Tibial nerve (tissue), 4 donors: Measurements from ENCODE around the gene PPP2R2C. TPM values are rescaled to one million over a fixed set of nuclear protein-coding genes. Genes with fewer than 3 reads are reported as not detected.

ENCODE experiments used
- DNase-seq, 2 donors: peaks; one replicate each; pipeline ENCODE4 v3.0.0-alpha.2; 2019; ENCODE audit warnings: low spot score in 2 of 2
- H3K27ac ChIP-seq, 4 donors: fragments of 200-600 bp; sonication (generic) in 3 of 4; one replicate each; pipeline ENCODE4 v1.5.1; 2017 to 2019; ENCODE audit warnings: mild to moderate bottlenecking in 1 of 4
- H3K27me3 ChIP-seq, 2 donors: fragments of 200-600 bp; sonication (generic) in 1 of 2; one replicate each; pipeline versions ENCODE4 v1.5.1 to v1.6.0; 2017 to 2019
- H3K36me3 ChIP-seq, 3 donors: fragments of 200-600 bp; sonication (generic); one replicate each; pipeline ENCODE4 v1.5.1; 2018 to 2019
- H3K4me1 ChIP-seq, 4 donors: fragments of 200-600 bp; sonication (generic) in 3 of 4; one replicate each; pipeline ENCODE4 v1.5.1; 2017 to 2019
- H3K4me3 ChIP-seq, 4 donors: fragments of 200-600 bp; sonication (generic) in 3 of 4; one replicate each; pipeline ENCODE4 v1.5.1; 2017 to 2019; ENCODE audit warnings: mild to moderate bottlenecking in 1 of 4, moderate library complexity in 1 of 4
- H3K9me3 ChIP-seq, 4 donors: fragments of 200-600 bp; sonication (generic) in 3 of 4; one replicate each; pipeline ENCODE4 v1.5.1; 2017 to 2019
- CTCF ChIP-seq, 5 experiments: fragments of 200-600 bp in 3 of 5; fragments of 450-650 bp in 2 of 5; sonication (generic) in 3 of 5; IDR thresholded peaks; one replicate each; pipeline ENCODE4 v1.5.1; 2016 to 2019; ENCODE audit warnings: antibody characterized with exemption in 5 of 5, mild to moderate bottlenecking in 3 of 5, moderate library complexity in 2 of 5
- EP300 ChIP-seq, 2 donors: sonication (generic); formaldehyde crosslinking; IDR thresholded peaks; one replicate each; pipeline ENCODE4 v1.6.1; 2017; ENCODE audit warnings: antibody characterized with exemption in 2 of 2, mild to moderate bottlenecking in 1 of 2
- POLR2A ChIP-seq, 2 donors: fragments of 450-650 bp; IDR thresholded peaks; one replicate each; pipeline ENCODE4 v1.6.1; 2017; ENCODE audit warnings: antibody characterized with exemption in 2 of 2, mild to moderate bottlenecking in 2 of 2, moderate library complexity in 2 of 2
- WGBS, 2 donors: methylation state at CpG; one replicate each; pipeline ENCODE4 v1.1.5; 2018; 5-methylcytosine and 5-hydroxymethylcytosine counted together
- total RNA-seq, 4 donors: library from RNA; depleted of rRNA; stranded (reverse); fragments of >200 nt; gene quantifications; one replicate each; pipeline ENCODE4 v1.1.0, GENCODE V29; 2016

Gene PPP2R2C
- total RNA-seq, 4 donors from 2014 or later = under 0.01 to 0.66 (median 0.42) TPM; not detected in 1

- H3K9me3 ChIP-seq = peaks cover 0 to 52% (median 9%) of the 10 kb centered on the region in 4 donors
- no peak overlapping the region for H3K4me3 ChIP-seq
- TF ChIP-seq CTCF (IDR thresholded peaks at IDR 0.05) = no peak
- TF ChIP-seq POLR2A (IDR thresholded peaks at IDR 0.05) = no peak
- TF ChIP-seq EP300 (IDR thresholded peaks at IDR 0.05) = no peak
- H3K27ac ChIP-seq = no peak overlapping the region
- peaks cover 0 to 6% (median 0%) of the 10 kb centered on the region in 4 donors for H3K4me1 ChIP-seq
- no peak for DNase-seq
- H3K27me3 ChIP-seq = no peaks in the 10 kb centered on the region
- H3K36me3 ChIP-seq = no peaks in the 10 kb centered on the region
These were observed 18.8 kb upstream of the PPP2R2C start for GRCh38 chr4:6491235-6491634.

- DNase-seq = no peak
- peaks cover 0 to 64% (median 14%) of the 10 kb centered on the region in 4 donors for H3K9me3 ChIP-seq
- no peak overlapping the region for H3K27ac ChIP-seq
- no peak overlapping the region for H3K4me3 ChIP-seq
- no peaks in the 10 kb centered on the region for H3K27me3 ChIP-seq
- peaks cover 0 to 6% (median 0%) of the 10 kb centered on the region in 4 donors for H3K4me1 ChIP-seq
- H3K36me3 ChIP-seq = no peaks in the 10 kb centered on the region
- 55 to 63% methylated on average over 4 of the region's 4 CpGs for WGBS, 2 donors
- TF ChIP-seq POLR2A (IDR thresholded peaks at IDR 0.05) = no peak
- TF ChIP-seq EP300 (IDR thresholded peaks at IDR 0.05) = no peak
- TF ChIP-seq CTCF (IDR thresholded peaks at IDR 0.05) = no peak
These were observed 17.5 kb upstream of the PPP2R2C start for GRCh38 chr4:6489927-6490326.

- no peak overlapping the region for H3K27ac ChIP-seq
- H3K4me1 ChIP-seq = no peaks in the 10 kb centered on the region
- no peaks in the 10 kb centered on the region for H3K27me3 ChIP-seq
- WGBS, 2 donors = 63 to 69% methylated on average over 2 of the region's 2 CpGs
- no peak overlapping the region for H3K4me3 ChIP-seq
- DNase-seq = no peak
- H3K9me3 ChIP-seq = peaks cover 0 to 64% (median 14%) of the 10 kb centered on the region in 4 donors
- no peaks in the 10 kb centered on the region for H3K36me3 ChIP-seq
- TF ChIP-seq CTCF (IDR thresholded peaks at IDR 0.05) (no peak), POLR2A (IDR thresholded peaks at IDR 0.05) (no peak), EP300 (IDR thresholded peaks at IDR 0.05) (no peak)
These were observed 15.1 kb upstream of the PPP2R2C start for GRCh38 chr4:6487466-6487865.

GRCh38 chr4:6480534-6481088 lies 8.2 kb upstream of the PPP2R2C start:
- no peaks in the 10 kb centered on the region for H3K4me1 ChIP-seq
- TF ChIP-seq EP300 (IDR thresholded peaks at IDR 0.05) (no peak), POLR2A (IDR thresholded peaks at IDR 0.05) (no peak), CTCF (IDR thresholded peaks at IDR 0.05) (no peak)
- H3K4me3 ChIP-seq = no peak overlapping the region
- H3K36me3 ChIP-seq = no peaks in the 10 kb centered on the region
- peaks cover 0 to 14% (median 3%) of the 10 kb centered on the region in 4 donors for H3K9me3 ChIP-seq
- WGBS, 2 donors = 71 to 74% methylated on average over 4 of the region's 4 CpGs
- DNase-seq = no peak
- H3K27ac ChIP-seq = no peak overlapping the region
- H3K27me3 ChIP-seq = peaks cover 0 to 4% of the 10 kb centered on the region in 2 donors

- Histone ChIP-seq H3K4me3 (no peak overlapping the region), H3K4me1 (no peaks in the 10 kb centered on the region), H3K27me3 (peaks cover 0 to 6% of the 10 kb centered on the region in 2 donors), H3K36me3 (no peaks in the 10 kb centered on the region), H3K27ac (no peak overlapping the region), H3K9me3 (peaks cover 0 to 12% (median 0%) of the 10 kb centered on the region in 4 donors)
- DNase-seq = no peak
- TF ChIP-seq POLR2A (IDR thresholded peaks at IDR 0.05) = no peak
- TF ChIP-seq CTCF (IDR thresholded peaks at IDR 0.05) = no peak
- no peak for TF ChIP-seq EP300 (IDR thresholded peaks at IDR 0.05)
- WGBS, 2 donors = 57 to 65% methylated on average over 13 to 15 of the region's 17 CpGs
These were observed 6.3 kb upstream of the PPP2R2C start for GRCh38 chr4:6478546-6479220.
